ELR (cell line): Measurements from ENCODE around the gene BAD.
A peak's percentile ranks its signal among the peaks of the same experiment; 100 is the strongest.
"Not testable (repeated sequence)": the region's sequence is repeated elsewhere in the genome, so short reads cannot be mapped to it uniquely, and the experiment has no call there.

Experiments used
- DNase-seq: peaks from one replicate; pipeline ENCODE4 v3.0.0-alpha.2; 2015; ENCODE audit warnings: low read depth

The BAD gene

GRCh38 chr11:64314805-64315561, 30.5 kb upstream of the BAD start:
- no peak for DNase-seq

GRCh38 chr11:64314146-64314804, 29.8 kb upstream of the BAD start:
- DNase-seq, result peak; percentile 39

GRCh38 chr11:64313491-64314145, 29.2 kb upstream of the BAD start:
- DNase-seq, result no peak

- DNase-seq, result no peak
Measured at GRCh38 chr11:64312947-64313346, 28.5 kb upstream of the BAD start.

- DNase-seq, result not testable (repeated sequence)
Measured at GRCh38 chr11:64307795-64308194, 23.3 kb upstream of the BAD start.

GRCh38 chr11:64306876-64307622, 22.6 kb upstream of the BAD start:
- DNase-seq, result peak; percentile 45

GRCh38 chr11:64306563-64306875, 22.1 kb upstream of the BAD start:
- DNase-seq, result no peak

GRCh38 chr11:64305691-64306562, 21.5 kb upstream of the BAD start:
- peak; percentile 56 for DNase-seq

- DNase-seq, result peak; percentile 98
Measured at GRCh38 chr11:64305075-64305690, 20.7 kb upstream of the BAD start, which contains the start of gene ESRRA. TSS of gene ESRRA (plus strand) at chr11:64305524. CDS start at chr11:64307180, 1,656 bp downstream.

- peak; percentile 95 for DNase-seq
Measured at GRCh38 chr11:64304316-64305072, 20.0 kb upstream of the BAD start.

- DNase-seq, result no peak
Measured at GRCh38 chr11:64304032-64304315, 19.5 kb upstream of the BAD start.

GRCh38 chr11:64303109-64304031, 18.9 kb upstream of the BAD start:
- DNase-seq, result peak; percentile 35

GRCh38 chr11:64299847-64300648, 15.6 kb upstream of the BAD start, which contains the start of gene CATSPERZ:
TSS of gene CATSPERZ (plus strand) at chr11:64300358. CDS start at chr11:64300411, 53 bp downstream.
- DNase-seq, result no peak

- DNase-seq, result no peak
Measured at GRCh38 chr11:64298966-64299846, 14.7 kb upstream of the BAD start.

GRCh38 chr11:64297699-64298358, 13.4 kb upstream of the BAD start:
- no peak for DNase-seq

- no peak for DNase-seq
Measured at GRCh38 chr11:64296830-64297698, 12.6 kb upstream of the BAD start.
